Lung (tissue), 12 donors: Measurements from ENCODE around the gene ACTL6B. TPM values are rescaled to one million over a fixed set of nuclear protein-coding genes. Genes with fewer than 3 reads are reported as not detected.

Source experiments
- ATAC-seq: fragments of 200-7000 bp; cut with Tn5 transposase; one replicate; pipeline ENCODE4 v1.9.1; 2020; ENCODE audit warnings: moderate number of reproducible peaks; ENCODE audit not compliant: insufficient read depth, low FRiP score
- DNase-seq, 3 donors: peaks; one replicate each; pipeline ENCODE4 v3.0.0-alpha.2; 2013 to 2017
- H3K27ac ChIP-seq, 2 donors: one replicate each; pipeline ENCODE4 v1.5.1; 2013; ENCODE audit warnings: mild to moderate bottlenecking in 2 of 2, moderate library complexity in 2 of 2, control low read depth in 1 of 2, inconsistent platforms in 1 of 2, low read depth in 1 of 2, low read length in 1 of 2
- H3K27me3 ChIP-seq, 3 donors: one replicate each; pipeline ENCODE4 v1.5.1; 2013; ENCODE audit warnings: low read length in 2 of 3; ENCODE audit not compliant: control insufficient read depth in 3 of 3, insufficient read depth in 3 of 3
- H3K36me3 ChIP-seq, 4 donors: one replicate each; pipeline ENCODE4 v1.5.1; 2013; ENCODE audit warnings: low read length in 4 of 4, mild to moderate bottlenecking in 1 of 4, moderate library complexity in 1 of 4; ENCODE audit not compliant: control insufficient read depth in 4 of 4, insufficient read depth in 4 of 4
- H3K4me1 ChIP-seq, 5 donors: one replicate each; pipeline ENCODE4 v1.5.1; 2013; ENCODE audit warnings: low read length in 5 of 5, mild to moderate bottlenecking in 2 of 5, moderate library complexity in 1 of 5; ENCODE audit not compliant: control insufficient read depth in 5 of 5, insufficient read depth in 5 of 5
- H3K4me3 ChIP-seq: one replicate; pipeline ENCODE4 v1.5.1; 2013; ENCODE audit warnings: mild to moderate bottlenecking, control low read depth, moderate library complexity
- H3K9ac ChIP-seq, 2 donors: one replicate each; pipeline ENCODE4 v1.5.1; 2013; ENCODE audit warnings: low read length in 2 of 2, control low read depth in 1 of 2; ENCODE audit not compliant: insufficient read depth in 1 of 2
- H3K9me3 ChIP-seq, 4 donors: one replicate each; pipeline ENCODE4 v1.5.1; 2013; ENCODE audit warnings: low read length in 3 of 4, mild to moderate bottlenecking in 1 of 4, moderate library complexity in 1 of 4; ENCODE audit not compliant: control insufficient read depth in 4 of 4, insufficient read depth in 3 of 4
- CTCF ChIP-seq: IDR thresholded peaks from 2 replicates; pipeline ENCODE4 v1.5.1; 2012; ENCODE audit warnings: mild to moderate bottlenecking; ENCODE audit errors: control extremely low read depth, extremely low read depth
- WGBS, 2 donors: extraction: QIAGEN DNeasy Blood & Tissue Kit; methylation state at CpG; one replicate each; pipeline ENCODE4 v1.1.7; 2013; 5-methylcytosine and 5-hydroxymethylcytosine counted together
- polyA plus RNA-seq, 2 donors: library from polyadenylated mRNA; stranded (reverse); fragments of 200-250 nt; gene quantifications; one replicate each; pipeline ENCODE4 v1.2.1, GENCODE V29; 2013
- total RNA-seq, 2 donors: library from RNA; depleted of rRNA in 1 of 2; stranded (reverse); fragments of >200 nt in 1 of 2; gene quantifications; one replicate each; pipeline ENCODE4 v1.2.1, GENCODE V29; 2014 to 2021
- donor health status: control.
- donor health status: control.
- donor health status: Bipolar disorder and iron deficiency.
- donor health status: healthy.
- donor health status: DM: yes; HTN: yes; CAD: no.

The ACTL6B gene
- total and polyA plus RNA-seq, 4 donors, result not detected

GRCh38 chr7:100685049-100685605 is 28.9 kb upstream of the ACTL6B start:
- DNase-seq, result no peak
- WGBS, 2 donors, result 92 to 97% methylated on average over 18 of the region's 18 CpGs
- no peak for TF ChIP-seq CTCF

DNA sequence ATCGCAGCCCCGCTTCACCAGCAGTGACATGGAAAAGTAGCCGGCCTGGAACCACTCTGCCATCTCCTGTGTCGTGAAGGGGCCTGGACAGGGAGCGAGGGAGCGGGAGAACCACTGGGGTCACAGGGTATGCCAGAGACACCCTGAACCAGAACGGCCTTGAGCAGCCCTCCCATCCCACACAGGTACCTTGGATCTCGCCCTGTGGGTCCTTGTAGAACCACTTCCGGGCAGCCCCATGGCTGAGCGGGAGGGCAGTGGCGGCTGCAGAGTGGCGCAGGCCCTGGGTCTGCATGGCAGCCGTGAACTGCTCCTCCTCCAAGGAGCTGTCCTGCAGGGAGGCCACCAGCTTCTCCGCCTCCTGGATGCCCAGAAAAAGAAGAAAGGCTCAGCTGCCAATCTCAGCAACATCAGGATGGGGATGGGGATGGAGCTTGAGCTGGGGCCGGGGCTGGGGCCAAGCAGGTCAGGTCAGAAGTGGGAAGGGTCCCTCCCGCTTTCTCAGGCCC is 28.3 kb upstream of the ACTL6B start:
- H3K9me3 ChIP-seq, result no peaks in the 10 kb centered on the region
- 95 to 98% methylated on average over 16 of the region's 16 CpGs for WGBS, 2 donors
- H3K27me3 ChIP-seq, result no peaks in the 10 kb centered on the region
- DNase-seq, result no peak
- H3K9ac ChIP-seq, result no peak overlapping the region
- no peak for TF ChIP-seq CTCF
- H3K36me3 ChIP-seq, result peaks cover 10 to 85% (median 32%) of the 10 kb centered on the region in 4 donors
- no peak overlapping the region for H3K4me3 ChIP-seq
- ATAC-seq, result no peak
- H3K4me1 ChIP-seq, result peaks cover 0 to 3% (median 0%) of the 10 kb centered on the region in 5 donors
- H3K27ac ChIP-seq, result peak overlapping the region in 1 of 2 donors; percentile 15

More at GRCh38 chr7:100685049-100685605, 28.9 kb upstream of the ACTL6B start:
- Histone ChIP-seq H3K9me3 (no peaks in the 10 kb centered on the region), H3K36me3 (peaks cover 10 to 81% (median 32%) of the 10 kb centered on the region in 4 donors), H3K4me1 (peaks cover 0 to 3% (median 0%) of the 10 kb centered on the region in 5 donors), H3K4me3 (no peak overlapping the region), H3K9ac (no peak overlapping the region), H3K27me3 (no peaks in the 10 kb centered on the region), H3K27ac (no peak overlapping the region)
- ATAC-seq, result no peak

DNA sequence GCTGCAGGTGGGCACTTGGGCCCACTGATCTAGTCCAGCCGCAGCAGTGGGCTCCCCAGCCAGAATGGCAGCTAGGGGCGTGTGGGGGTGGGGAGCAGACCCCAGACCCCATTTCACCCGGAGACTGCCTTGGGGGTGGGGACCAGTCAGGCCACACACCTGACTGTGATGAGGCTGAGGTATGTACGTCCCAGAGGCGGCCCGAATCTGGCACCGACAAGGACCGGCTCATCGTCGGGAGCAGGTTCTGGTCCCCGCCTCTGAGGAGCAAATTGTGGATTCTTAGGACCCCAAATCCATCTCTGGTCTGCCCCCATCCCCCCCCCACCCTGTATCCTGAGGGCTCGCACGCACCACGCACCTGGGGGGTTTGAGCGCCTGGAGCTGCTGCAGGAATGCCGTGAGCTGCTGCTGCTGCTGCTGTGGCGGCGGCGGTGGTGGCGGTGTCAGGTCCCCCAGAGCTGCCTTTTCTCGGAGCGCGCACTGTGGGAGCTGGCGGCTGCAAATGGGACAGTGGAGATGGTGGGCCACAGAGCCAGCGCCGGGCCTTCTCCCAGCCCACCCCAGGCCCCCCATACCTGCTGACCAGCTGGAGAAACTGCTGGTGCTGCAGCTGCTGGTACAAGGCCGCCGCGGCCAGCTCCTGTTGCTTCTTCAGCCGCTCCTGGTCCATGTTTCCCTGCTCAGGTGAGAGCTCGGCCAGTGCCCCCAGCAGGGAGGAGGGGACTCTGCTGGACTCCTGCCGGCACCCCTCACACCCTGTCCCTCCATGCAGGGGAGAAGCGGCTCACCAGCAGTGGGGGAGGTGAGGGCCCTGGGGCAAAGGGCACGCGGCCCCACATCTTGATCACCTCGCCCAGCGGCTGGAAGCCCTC is 27.6 kb upstream of the ACTL6B start:
- Histone ChIP-seq H3K9ac (no peak overlapping the region), H3K4me1 (no peaks in the 10 kb centered on the region), H3K9me3 (no peaks in the 10 kb centered on the region), H3K27me3 (no peaks in the 10 kb centered on the region), H3K4me3 (no peak overlapping the region), H3K27ac (no peak overlapping the region), H3K36me3 (peaks cover 10 to 90% (median 32%) of the 10 kb centered on the region in 4 donors)
- 95 to 96% methylated on average over 33 to 37 of the region's 37 CpGs for WGBS, 2 donors
- DNase-seq (no peak), ATAC-seq (no peak)
- TF ChIP-seq CTCF, result no peak
